ENCODE results near the gene MAP1B. TPM values are rescaled to one million over a fixed set of nuclear protein-coding genes. Genes with fewer than 3 reads are reported as not detected.
A peak's percentile ranks its signal among the peaks of the same experiment; 100 is the strongest.

Gene MAP1B
- 20.5 TPM for total RNA-seq
- long read RNA-seq, partial matches to known transcripts, result 14 of 19 reads
- long read RNA-seq, other reads (novel, unspliced or antisense), result 5 of 19 reads

DNA sequence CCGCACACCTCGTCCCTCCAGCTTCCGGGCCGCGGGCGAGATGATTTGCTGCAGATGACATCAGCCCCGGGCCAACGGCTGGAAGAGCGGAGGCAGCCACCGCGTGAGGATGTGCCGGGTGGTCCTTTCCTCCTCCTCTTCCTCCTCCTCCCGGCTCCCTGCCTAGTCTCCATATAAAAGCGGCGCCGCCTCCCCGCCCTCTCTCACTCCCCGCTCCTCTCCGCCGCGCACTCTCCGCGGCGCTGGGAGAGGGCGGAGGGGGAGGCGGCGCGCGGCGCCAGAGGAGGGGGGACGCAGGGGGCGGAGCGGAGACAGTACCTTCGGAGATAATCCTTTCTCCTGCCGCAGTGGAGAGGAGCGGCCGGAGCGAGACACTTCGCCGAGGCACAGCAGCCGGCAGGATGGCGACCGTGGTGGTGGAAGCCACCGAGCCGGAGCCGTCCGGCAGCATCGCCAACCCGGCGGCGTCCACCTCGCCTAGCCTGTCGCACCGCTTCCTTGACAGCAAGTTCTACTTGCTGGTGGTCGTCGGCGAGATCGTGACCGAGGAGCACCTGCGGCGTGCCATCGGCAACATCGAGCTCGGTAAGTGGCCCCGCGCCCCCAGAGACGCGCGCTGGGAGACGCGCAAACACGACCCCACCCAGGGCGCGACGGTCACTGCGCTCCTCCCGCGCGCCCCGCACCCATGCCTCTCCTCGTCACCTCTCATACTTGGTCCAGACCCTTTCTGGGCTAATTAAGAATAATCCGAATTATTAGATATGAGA is at the start of gene MAP1B:
MAP1B (plus strand) TSS at position 345 of the 770 bp plus-strand sequence; CDS start at position 402, 57 bp downstream.
- Histone ChIP-seq H3K4me1 (peaks cover 6% of the 10 kb centered on the region), H3K27me3 (peaks cover 30% of the 10 kb centered on the region), H3K36me3 (no peaks in the 10 kb centered on the region), H3K9me3 (no peaks in the 10 kb centered on the region), H3K27ac (peak within 1 kb of the TSS; percentile 30), H3K4me3 (peak within 1 kb of the TSS; percentile 57)
- TF ChIP-seq, protein P1, sequence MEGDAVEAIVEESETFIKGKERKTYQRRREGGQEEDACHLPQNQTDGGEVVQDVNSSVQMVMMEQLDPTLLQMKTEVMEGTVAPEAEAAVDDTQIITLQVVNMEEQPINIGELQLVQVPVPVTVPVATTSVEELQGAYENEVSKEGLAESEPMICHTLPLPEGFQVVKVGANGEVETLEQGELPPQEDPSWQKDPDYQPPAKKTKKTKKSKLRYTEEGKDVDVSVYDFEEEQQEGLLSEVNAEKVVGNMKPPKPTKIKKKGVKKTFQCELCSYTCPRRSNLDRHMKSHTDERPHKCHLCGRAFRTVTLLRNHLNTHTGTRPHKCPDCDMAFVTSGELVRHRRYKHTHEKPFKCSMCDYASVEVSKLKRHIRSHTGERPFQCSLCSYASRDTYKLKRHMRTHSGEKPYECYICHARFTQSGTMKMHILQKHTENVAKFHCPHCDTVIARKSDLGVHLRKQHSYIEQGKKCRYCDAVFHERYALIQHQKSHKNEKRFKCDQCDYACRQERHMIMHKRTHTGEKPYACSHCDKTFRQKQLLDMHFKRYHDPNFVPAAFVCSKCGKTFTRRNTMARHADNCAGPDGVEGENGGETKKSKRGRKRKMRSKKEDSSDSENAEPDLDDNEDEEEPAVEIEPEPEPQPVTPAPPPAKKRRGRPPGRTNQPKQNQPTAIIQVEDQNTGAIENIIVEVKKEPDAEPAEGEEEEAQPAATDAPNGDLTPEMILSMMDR (IDR thresholded peaks at IDR 0.05), result no peak
- DNase-seq (no peak), ATAC-seq (peak; percentile 37)
- intact Hi-C loops (cut with DNase I), result no loop called here

GRCh38 chr5:72057816-72058215 is 49.5 kb upstream of the MAP1B start:
- TF ChIP-seq, protein P1 (IDR thresholded peaks at IDR 0.05), result no peak
- Histone ChIP-seq H3K4me1 (no peaks in the 10 kb centered on the region), H3K27ac (no peak overlapping the region), H3K27me3 (no peaks in the 10 kb centered on the region), H3K4me3 (no peak overlapping the region), H3K36me3 (no peaks in the 10 kb centered on the region), H3K9me3 (no peaks in the 10 kb centered on the region)
- ATAC-seq (no peak), DNase-seq (no peak)
- intact Hi-C loops (cut with DNase I), result no loop called here

- TF ChIP-seq, protein P1 (IDR thresholded peaks at IDR 0.05), result no peak
- Histone ChIP-seq H3K9me3 (no peaks in the 10 kb centered on the region), H3K27ac (no peak overlapping the region), H3K27me3 (no peaks in the 10 kb centered on the region), H3K4me3 (no peak overlapping the region), H3K4me1 (no peaks in the 10 kb centered on the region), H3K36me3 (no peaks in the 10 kb centered on the region)
- DNase-seq (no peak), ATAC-seq (no peak)
- intact Hi-C loops (cut with DNase I), result no loop called here
Observed at GRCh38 chr5:72063219-72063819, 44.0 kb upstream of the MAP1B start.

DNA sequence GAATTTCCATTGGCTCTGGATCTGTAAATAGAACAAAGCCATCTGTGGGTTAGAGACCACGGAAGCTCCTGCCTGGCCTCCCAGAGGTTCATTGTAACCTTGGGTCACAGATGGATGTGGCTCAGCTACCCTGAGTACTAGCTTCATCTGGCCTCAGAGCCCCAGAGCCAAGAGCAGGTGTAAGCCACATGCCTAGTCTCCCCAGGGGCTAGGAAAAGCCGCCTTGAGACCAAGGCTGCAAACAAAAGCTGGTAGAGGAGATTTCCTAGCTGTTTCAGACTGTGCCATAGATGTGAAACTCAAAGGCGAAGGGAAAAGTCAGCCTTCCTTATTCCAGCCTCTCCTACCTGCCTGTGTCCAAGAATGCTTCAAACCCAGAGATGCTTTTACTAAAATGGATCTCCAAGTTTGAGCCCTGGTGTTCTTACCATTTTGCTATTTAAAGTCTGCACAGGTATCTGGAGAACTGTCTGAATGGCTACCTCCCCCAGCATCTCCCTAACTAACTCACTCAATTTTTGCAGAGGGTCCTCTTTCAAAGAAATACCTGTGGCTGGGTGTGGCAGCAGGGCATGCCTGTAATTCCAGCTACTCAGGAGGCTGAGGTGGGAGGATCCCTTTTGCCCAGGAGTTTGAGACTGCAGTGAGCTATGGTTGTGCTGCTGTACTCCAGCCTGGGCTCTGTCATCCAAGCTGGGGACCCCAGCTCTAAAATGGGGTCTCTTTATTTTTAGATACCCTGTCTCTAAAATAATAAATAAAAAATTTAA is 42.3 kb upstream of the MAP1B start:
- no peaks in the 10 kb centered on the region for H3K9me3 ChIP-seq
- no peak overlapping the region for H3K4me3 ChIP-seq
- TF ChIP-seq, protein P1 (IDR thresholded peaks at IDR 0.05), result no peak
- ATAC-seq (no peak), DNase-seq (no peak)
- intact Hi-C loops (cut with DNase I), result no loop called here
- H3K36me3 ChIP-seq, result no peaks in the 10 kb centered on the region
- H3K27me3 ChIP-seq, result no peaks in the 10 kb centered on the region
- H3K4me1 ChIP-seq, result no peaks in the 10 kb centered on the region
- no peak overlapping the region for H3K27ac ChIP-seq

DNA sequence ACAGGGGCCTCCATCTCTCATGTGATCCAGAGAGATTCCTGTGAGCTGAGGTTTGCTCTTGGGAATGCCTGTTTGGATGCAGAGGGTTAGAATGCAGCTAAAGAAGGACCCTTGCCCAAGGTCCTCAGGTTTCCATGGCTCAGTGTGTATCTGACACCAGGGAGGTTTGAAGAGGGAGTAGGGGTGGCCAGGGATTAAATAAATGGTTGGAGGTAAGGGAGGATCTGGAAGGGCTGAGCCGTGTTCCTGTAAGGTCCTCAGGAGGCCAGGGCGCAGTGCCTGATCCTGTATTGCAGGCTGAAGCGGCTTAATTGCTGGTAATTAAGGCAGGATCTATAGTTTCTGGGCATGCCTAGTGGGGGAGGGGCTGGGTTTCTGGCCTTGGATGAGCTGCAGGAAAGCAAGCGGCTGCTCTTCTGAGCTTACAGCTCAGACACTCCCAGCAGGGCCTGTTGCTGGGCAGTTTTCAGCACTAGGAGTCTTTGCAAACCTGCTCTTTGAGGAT is 41.5 kb upstream of the MAP1B start:
- DNase-seq, result no peak
- Histone ChIP-seq H3K27ac (no peak overlapping the region), H3K4me1 (no peaks in the 10 kb centered on the region), H3K9me3 (no peaks in the 10 kb centered on the region), H3K4me3 (no peak overlapping the region), H3K36me3 (no peaks in the 10 kb centered on the region), H3K27me3 (no peaks in the 10 kb centered on the region)
- intact Hi-C loops (cut with DNase I), result no loop called here
- TF ChIP-seq, protein P1 (IDR thresholded peaks at IDR 0.05), result no peak
- ATAC-seq, result no peak

All from upper lobe of right lung (tissue), 1 donor.